Activated CD4-positive, alpha-beta T cell treated with anti-CD3 and anti-CD28 coated beads, Interleukin-10, Interleukin-2, amounts not matched to agents 100 ng/mL and 50 ng/mL, durations not matched to agents 16 hours and 8 hours (primary cell): ENCODE measurements around the gene SLC4A2.
"Not testable (repeated sequence)": the region's sequence is repeated elsewhere in the genome, so short reads cannot be mapped to it uniquely, and the experiment has no call there.

Experiments used
- DNase-seq: peaks from one replicate; pipeline ENCODE4 v3.0.0-alpha.2; 2020

Gene SLC4A2, protein sequence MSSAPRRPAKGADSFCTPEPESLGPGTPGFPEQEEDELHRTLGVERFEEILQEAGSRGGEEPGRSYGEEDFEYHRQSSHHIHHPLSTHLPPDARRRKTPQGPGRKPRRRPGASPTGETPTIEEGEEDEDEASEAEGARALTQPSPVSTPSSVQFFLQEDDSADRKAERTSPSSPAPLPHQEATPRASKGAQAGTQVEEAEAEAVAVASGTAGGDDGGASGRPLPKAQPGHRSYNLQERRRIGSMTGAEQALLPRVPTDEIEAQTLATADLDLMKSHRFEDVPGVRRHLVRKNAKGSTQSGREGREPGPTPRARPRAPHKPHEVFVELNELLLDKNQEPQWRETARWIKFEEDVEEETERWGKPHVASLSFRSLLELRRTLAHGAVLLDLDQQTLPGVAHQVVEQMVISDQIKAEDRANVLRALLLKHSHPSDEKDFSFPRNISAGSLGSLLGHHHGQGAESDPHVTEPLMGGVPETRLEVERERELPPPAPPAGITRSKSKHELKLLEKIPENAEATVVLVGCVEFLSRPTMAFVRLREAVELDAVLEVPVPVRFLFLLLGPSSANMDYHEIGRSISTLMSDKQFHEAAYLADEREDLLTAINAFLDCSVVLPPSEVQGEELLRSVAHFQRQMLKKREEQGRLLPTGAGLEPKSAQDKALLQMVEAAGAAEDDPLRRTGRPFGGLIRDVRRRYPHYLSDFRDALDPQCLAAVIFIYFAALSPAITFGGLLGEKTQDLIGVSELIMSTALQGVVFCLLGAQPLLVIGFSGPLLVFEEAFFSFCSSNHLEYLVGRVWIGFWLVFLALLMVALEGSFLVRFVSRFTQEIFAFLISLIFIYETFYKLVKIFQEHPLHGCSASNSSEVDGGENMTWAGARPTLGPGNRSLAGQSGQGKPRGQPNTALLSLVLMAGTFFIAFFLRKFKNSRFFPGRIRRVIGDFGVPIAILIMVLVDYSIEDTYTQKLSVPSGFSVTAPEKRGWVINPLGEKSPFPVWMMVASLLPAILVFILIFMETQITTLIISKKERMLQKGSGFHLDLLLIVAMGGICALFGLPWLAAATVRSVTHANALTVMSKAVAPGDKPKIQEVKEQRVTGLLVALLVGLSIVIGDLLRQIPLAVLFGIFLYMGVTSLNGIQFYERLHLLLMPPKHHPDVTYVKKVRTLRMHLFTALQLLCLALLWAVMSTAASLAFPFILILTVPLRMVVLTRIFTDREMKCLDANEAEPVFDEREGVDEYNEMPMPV

DNA sequence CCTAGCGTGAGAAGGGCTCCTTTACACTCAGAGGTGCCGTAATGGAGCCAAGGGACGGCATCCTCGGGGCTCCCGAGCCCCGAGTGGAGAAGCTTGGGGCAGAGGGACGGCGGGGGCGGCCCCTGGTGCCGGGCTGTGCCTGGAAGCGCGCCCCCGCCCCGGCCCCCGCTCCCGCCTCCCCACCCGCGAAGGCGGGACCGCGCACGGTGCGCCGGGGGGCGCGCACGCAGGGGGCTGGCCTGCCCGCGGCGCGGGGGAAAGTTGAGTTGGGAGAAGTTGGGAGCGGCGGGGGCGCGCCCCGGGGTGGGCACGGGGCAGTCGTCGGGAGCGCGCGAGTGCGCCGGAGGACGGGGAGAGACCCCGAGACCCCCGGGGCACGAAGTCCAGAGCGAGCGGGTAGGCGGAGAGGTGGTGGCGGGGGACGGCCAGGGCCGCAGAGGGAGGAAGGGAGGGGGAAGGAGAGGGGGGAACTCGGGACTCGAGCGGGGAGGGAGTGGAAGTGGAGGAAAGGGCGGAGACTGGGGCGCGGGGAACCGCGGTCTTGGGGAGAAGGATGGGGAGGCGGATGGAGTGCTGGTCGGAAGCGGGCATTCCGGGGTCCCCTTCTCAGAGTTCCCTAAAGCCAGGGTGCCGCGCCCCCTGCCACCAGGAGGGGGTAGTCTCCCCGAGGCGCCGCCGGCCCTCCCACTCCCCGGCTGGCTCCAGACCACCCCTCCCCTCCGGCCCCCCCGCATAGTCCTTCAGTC, at the start of gene SLC4A2:
TSS of gene SLC4A2 (plus strand) at position 223 of the 746 bp plus-strand sequence. CDS start 2,399 bp downstream, outside the sequence.
- peak; percentile 84 for DNase-seq

DNA sequence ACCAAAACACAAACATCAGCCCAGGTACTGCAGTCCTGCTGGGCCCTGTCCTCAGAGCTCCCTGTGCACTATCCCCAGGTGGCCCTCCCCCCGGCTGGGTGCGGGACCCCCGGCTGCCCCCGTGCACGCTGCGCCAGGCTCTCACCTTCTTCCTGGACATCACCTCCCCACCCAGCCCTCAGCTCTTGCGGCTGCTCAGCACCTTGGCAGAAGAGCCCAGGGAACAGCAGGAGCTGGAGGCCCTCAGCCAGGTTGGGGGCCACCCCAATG, 49.4 kb upstream of the SLC4A2 start:
- no peak for DNase-seq

DNA sequence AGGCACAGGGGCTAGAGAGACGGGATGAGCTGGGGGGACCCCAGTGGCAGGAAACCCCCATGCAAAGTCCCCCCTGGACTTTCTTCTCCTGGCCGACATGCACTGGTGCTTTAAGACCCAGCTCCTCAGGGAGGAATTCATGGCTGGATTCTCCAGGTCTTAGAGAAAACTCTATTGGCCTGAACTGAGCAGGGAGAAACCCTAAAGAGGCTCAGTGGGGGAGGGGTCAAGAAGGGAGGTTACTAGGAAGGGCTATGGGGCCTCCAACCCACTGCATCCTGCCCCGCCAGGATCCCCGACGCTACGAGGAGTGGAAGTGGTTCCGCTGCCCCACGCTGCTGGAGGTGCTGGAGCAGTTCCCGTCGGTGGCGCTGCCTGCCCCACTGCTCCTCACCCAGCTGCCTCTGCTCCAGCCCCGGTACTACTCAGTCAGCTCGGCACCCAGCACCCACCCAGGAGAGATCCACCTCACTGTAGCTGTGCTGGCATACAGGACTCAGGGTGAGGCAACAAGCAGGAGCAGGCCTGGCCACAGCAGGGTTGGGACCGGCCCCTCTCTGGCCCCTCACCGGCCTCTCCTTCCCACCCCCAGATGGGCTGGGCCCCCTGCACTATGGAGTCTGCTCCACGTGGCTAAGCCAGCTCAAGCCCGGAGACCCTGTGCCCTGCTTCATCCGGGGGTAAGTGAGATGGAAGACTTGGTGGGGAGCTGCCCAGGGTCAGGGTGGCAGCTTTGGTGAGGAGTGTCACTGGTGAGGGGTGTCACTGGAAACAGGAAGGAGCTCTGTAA, 48.9 kb upstream of the SLC4A2 start:
- peak; percentile 61 for DNase-seq

DNA sequence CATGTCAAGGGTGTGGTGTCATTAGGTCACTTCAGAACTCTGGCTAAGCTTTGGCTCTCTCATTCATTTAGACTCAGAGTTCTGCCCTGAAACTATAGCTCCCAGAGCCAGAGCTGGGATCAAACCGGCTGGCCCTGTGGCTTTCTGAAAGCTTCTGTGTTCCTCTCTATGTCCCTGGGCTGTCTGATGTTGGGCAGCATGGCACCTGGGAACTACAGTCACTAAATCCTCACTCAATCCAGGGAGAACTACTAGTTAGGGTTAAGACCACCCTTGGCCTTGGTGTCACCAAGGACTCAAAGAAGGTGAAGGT, 48.3 kb upstream of the SLC4A2 start:
- no peak for DNase-seq

DNA sequence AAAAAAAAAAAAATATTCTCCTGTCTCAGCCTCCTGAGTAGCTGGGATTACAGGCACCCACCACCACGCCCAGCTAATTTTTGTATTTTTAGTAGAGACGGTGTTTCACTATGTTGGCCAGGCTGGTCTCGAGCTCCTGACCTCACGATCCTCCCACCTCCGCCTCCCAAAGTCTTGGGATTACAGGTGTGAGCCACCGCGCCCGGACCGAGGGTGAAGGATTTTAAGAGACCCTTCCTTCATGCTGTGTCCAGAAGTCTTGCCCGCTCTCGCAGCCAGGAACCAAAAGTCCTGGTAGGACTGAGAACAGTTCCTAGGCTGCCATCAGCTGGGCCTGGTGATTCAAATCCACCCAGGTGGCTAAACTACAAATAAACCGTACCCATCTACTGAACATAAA, 47.8 kb upstream of the SLC4A2 start:
- not testable (repeated sequence) for DNase-seq

DNA sequence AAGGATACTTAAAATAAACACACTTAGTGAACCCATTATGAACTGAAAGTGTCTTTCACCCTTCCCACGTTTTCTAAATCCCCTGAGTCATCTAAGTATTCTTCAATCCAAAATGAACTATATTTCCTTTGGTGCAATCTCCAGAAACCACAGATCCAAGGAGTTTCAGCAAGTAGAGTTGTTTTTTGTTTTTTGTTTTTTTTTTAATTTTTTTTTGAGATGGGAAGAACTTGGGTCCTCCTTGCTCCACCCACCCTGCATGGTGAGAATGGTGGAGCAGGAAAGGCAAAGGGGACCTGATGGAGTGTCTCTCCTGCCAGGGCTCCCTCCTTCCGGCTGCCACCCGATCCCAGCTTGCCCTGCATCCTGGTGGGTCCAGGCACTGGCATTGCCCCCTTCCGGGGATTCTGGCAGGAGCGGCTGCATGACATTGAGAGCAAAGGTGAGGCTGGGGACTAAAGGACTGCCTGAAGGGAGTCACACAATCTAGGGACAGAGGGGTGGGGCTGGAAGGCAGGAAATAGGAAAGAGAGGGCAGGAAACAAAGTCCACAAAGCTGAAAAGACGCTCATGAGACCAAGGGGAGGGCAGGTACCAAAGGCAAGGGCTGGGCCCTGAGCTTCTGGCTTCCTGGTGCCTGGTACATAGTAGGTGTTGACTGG, 47.2 kb upstream of the SLC4A2 start:
- DNase-seq = no peak

DNA sequence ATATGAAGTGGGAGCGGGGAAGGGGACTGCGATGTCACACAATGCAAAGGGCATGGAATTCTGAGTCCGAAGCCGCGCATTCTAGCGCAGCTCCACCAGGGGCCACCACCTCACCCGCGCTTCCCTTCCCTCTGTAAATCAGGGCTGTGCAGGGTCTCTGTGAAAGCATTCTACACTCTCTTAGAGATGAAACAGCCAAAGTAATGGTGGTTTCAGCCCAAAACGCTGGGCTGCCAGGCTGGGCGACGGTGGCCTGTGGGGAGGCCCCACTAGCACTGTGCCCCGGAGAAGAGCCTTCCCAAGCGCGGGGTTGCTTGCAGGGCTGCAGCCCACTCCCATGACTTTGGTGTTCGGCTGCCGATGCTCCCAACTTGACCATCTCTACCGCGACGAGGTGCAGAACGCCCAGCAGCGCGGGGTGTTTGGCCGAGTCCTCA, 46.5 kb upstream of the SLC4A2 start:
- DNase-seq = no peak

DNA sequence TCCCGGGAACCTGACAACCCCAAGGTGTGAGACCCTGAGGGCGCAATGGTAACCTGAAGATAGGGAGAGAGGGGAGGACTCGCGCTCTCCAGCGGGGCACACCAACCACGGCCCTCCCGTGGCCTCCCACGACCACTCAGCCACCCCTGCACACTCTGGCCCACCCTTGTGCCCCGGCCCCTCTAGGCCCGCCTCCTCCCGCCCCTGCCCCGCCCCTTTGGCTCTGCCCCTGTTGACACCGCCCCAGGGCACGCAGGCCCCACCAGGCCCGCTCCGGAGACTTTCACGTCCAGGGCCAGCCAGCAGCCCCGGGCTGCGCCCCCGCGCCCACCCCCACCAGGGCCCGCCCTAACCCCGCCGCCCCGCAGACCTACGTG, 46.0 kb upstream of the SLC4A2 start:
- no peak for DNase-seq

DNA sequence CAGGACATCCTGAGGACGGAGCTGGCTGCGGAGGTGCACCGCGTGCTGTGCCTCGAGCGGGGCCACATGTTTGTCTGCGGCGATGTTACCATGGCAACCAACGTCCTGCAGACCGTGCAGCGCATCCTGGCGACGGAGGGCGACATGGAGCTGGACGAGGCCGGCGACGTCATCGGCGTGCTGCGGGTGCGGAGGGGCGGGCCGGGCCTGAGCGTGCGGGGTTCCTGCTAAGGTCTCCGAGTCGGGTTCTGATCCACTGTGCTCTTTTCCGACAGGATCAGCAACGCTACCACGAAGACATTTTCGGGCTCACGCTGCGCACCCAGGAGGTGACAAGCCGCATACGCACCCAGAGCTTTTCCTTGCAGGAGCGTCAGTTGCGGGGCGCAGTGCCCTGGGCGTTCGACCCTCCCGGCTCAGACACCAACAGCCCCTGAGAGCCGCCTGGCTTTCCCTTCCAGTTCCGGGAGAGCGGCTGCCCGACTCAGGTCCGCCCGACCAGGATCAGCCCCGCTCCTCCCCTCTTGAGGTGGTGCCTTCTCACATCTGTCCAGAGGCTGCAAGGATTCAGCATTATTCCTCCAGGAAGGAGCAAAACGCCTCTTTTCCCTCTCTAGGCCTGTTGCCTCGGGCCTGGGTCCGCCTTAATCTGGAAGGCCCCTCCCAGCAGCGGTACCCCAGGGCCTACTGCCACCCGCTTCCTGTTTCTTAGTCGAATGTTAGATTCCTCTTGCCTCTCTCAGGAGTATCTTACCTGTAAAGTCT, 45.5 kb upstream of the SLC4A2 start:
- peak; percentile 94 for DNase-seq

DNA sequence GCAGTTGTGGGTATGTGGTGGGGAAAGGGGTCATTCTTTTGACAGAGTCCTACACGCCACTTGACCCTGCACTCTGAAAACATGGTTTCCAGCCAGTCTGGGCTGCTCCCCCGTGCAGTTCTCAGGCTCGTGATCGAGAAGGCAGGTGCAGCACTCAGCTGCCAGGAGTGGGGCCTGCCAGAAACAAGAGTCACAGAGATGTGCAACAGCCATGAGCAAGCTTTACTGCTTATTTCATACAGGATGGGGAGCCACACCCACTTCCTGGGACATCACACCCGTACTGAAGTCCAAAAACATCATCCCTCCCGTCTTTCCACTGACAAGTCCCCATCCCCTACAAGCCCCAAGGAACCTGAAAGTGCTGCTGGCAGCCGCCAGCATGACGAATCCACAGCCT, 44.4 kb upstream of the SLC4A2 start:
- peak; percentile 51 for DNase-seq

DNA sequence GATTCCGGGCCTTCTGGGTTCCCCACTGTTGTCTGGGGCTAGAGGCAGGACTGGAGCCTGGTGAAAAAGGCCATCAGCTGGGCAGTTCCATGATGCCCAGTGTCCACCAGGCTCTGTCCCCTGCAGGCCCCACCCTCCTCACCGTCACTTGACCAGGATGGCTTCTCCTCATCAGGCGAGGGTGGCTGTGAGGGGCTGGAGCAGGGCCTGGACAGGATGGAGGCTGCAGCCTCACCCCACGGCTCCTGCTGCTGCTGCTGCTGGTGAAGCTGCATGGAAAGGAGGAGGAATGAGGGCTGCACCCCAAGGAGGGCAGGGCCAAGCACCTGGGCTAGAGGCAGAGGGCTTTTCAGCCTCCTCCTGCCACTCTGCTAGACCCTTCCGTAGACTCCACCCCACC, 43.4 kb upstream of the SLC4A2 start:
- DNase-seq = no peak

DNA sequence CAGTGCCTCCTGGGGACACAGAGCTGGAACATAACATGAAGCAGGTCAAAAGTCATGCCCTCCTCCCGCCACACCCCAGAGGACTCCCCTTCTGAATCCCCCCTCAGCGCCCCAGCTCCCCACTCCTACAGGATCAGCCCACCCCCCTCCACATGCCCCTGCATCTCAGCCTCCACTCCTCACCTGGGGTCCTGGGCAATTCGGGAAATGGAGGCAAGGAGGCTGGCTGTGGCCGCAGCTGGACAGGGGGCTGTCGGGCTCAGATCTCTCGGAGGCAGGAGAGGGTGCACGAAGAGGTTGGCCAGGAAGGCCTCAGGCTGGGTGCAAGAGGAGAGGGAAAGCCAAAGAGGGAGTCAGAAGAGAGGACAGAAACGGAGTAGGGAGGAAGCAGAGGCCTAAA, 42.9 kb upstream of the SLC4A2 start:
- DNase-seq = no peak

DNA sequence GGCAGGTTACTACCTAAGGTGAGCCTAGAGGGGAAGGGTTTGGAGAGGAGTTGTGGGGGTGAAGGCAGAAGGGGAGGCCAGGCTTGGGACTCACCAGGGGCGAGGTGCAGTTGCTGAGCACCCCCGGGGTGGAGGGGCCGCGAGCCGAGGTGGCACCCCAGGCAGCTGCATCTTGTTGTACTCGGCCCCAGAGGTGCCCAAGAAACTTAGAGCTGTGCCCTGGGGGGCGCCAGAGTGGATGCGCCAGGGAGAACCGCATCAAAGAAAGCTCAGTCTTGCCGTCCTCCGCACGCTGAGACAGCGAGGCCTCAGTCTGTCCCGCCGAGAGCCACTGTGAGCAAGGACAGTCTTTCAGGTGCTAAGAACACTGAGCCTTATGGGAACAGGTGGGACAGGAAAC, 42.4 kb upstream of the SLC4A2 start:
- DNase-seq = no peak

DNA sequence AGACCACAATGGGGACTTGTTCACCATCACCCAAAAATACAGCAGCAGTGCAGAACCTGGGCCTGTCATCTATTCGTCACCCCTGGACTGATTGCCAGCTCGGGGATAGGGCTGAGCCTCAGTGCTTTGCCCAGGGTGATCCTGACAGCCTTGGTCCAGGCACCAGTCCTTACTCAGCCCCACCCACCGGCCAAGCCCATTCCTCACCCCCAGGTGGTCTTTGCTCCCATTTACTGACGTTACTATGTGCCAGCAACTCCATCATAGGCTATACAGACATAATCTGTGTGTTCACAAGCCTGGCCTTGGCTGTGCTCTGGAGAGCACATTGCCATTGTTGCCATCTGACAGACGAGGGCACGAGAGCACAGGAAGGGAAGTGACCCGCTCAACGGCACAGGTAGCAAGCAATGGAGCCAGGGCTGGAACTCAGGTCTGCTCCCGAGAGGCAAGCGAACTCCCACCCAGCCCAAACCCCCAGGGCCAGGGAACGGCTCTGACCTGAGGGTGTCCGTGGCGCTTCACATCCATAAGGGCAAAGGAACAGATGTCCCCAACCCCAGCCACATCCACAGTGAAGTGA, 41.9 kb upstream of the SLC4A2 start:
- no peak for DNase-seq

DNA sequence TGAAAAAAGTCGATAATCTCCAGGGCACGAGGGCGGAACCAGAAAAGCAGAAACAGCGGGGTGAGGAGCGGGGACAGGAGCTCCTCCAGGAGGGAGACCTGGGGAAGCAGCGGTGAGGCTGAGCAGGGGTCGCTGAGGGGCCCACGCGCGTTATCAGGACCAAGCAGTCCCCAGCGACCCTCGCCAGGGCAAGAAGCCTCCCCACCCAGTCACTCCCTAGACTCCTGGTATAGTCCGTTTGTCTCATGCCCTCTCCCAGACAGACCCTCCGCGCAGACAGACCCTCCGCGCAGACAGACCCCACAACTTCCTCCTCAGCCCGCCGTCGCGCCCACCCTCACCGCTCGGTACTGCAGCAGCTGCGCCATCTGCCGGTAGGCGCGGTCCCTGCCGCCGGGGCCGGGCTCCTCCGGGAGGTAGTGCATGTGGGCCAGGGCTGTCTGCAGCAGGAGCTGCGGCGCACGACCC, 41.4 kb upstream of the SLC4A2 start:
- DNase-seq = peak; percentile 85

DNA sequence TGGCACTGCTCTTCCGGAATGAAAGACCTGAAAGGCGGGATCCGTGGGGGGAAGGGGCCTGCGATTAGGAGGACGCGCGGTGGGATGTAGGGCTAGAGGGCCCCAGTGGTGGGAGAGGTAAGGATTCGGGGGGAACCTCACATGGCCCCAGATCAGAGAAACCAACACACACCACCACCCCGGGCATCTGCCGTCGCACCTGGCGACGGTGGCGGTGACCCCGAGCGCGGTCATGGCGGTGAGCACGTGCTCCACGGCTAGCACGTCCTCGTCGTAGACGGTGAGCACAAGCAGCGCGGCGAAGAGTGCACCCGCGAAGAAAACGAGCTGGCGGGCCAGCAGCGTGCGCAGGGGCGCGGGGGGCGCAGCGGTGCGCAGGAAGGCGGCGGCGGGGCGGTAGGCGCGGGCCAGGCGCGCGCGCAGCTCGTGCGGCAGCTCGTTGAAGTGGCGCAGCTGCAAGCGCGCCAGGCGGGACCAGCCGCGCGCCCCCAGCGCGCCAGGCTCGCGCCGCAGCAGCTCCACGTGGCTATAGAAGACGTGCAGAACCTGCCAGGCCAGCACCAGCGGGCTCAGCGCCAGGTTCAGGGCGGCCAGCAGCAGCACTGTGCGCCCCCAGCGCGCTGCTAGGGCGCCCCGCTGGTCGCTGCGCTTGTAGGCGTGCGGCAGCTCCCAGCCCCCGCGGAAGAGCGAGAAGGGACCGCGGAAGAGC, 40.8 kb upstream of the SLC4A2 start:
- DNase-seq = peak; percentile 28

DNA sequence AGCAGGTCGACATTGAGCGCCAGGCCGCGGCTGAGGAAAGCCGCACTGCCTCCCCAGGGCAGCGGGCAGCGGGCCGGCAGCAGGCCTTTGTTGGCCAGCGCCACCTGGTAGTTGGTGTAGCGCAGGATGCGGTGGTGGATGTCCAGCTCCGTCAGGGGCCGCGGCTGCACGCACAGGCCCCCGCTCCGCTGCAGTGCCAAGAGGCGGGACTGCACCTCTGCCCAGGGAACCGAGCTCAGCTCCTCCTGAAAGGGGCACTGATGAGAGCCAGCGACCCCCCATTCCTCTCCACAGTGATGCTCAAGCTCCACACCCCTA, 40.3 kb upstream of the SLC4A2 start:
- no peak for DNase-seq

DNA sequence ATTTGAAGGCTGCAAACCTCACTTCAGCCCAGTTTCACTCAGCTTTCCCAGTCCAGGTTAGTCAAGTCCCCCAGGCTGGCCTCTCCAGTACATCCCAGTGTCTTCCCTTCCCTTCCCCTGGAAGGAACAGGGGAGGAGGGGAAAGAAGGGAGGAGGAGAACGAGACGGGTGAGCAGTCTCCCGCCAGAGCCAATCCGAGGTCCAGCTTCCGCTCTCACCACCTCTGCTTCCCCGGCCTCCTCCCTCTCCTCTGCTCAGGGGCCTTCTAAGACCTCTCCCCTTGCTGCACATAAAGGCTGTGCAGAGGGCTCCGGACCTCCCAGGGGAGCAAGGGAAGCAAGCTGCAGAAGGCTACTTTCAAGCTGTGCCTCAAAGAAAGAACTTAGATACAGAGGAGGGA, 39.2 kb upstream of the SLC4A2 start:
- DNase-seq = no peak

DNA sequence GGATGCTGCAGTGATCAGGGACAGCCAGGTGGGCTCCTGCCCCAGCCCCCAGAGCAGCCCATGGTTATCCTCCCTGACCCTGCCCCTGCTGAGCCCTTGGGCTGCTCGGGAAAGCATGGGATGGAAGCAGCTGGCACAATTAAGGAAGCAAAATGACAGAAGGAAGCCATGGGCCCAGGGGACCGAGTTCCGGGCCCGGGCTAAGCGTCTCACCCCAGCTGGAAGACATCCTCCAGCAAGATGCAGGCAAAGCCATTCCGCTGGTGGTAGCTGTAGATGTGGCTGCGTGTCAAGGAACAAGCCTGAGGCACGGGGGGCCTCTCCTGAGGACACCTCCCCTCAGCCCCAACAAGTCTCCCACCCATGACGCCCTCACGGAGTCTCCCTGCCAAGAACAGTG, 36.2 kb upstream of the SLC4A2 start:
- no peak for DNase-seq
